Forelimb muscle (tissue), 1 donor: ENCODE results near the gene MPND. TPM values are rescaled to one million over a fixed set of nuclear protein-coding genes. Genes with fewer than 3 reads are reported as not detected.
"Not testable (repeated sequence)": the region's sequence is repeated elsewhere in the genome, so short reads cannot be mapped to it uniquely, and the experiment has no call there.

ENCODE experiments used
- DNase-seq: peaks from one replicate; pipeline ENCODE4 v3.0.0-alpha.2; 2013; ENCODE audit warnings: low read depth
- polyA plus RNA-seq: library from polyadenylated mRNA; unstranded; fragments of 120-200 nt; gene quantifications from one replicate; pipeline ENCODE4 v1.2.1, GENCODE V29; 2013; ENCODE audit not compliant: insufficient read length

Gene MPND
- polyA plus RNA-seq, 1 donor: 15.9 TPM

DNA sequence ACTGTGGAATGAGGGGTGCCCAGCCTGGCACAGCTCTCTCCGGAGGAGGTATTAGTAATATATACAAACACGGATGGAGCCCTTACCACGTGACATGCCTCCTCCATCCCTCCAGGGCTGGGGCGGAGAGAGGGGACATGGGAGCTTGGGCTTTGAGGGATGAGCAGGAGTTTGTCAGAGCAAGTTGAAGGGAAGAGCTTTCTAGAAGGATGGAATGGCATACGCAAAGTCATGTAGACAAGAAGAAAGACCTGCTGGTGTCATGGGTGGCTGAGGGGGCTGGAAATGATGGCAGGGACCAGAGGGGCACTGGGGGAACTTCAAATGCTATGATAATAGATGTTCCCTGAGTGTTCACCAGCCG, 2.6 kb downstream of the MPND start:
- DNase-seq: no peak

DNA sequence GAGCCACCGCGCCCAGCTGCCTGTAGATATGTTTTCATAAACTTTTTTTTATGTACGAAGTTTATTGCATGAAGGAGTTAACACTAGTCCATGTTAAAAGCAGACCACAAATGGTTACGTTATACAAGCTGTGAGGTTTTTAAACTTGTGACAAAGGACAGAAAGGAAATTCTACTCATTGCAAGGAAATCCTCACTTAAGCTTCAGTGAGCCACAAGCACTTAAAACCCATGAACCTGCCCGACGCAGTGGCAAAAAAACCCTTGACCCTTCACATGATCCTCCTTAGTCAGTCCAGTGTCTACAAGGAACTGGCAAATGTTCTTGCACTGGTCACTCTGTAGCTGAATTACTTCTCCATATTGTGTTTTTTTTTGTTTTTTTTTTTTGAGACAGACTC, 4.2 kb downstream of the MPND start:
- no peak for DNase-seq

DNA sequence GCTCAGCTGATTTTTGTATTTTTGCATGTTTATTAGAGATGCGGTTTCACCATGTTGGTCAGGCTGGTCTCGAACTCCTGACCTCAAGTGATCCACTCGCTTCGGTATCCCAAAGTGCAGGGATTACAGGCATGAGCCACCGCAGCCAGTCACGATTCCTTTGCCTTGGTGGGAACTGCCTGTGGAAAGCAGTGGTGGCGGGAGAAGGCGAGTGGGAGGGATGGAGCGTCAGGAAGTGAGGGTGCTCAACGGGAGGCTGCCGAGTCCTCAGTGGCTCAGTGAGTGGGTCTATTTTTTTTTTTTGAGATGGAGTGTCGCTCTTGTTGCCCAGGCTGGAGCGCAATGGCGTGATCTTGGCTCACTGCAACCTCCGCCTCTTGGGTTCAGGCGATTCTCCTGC, 5.9 kb downstream of the MPND start:
- not testable (repeated sequence) for DNase-seq

DNA sequence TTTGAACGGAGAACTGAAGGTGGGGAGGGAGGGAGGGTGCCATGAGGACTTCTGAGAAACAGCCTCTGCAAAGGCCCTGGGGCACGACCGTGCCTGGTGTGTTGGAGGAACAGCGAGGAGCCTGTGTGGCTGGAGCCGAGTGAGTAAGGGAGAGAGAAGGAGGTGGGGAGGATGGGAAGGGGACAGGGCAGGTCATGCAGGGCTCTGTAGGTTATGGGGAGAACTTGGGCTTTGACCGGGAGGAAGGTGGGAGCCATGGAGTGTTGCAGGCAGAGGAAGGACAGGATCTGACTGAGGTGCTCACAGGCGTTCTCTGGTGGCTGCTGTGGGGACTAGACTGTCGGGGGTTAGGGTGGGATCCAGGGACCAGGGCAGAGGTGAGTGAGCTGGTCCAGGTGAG, 6.7 kb downstream of the MPND start:
- DNase-seq: no peak

DNA sequence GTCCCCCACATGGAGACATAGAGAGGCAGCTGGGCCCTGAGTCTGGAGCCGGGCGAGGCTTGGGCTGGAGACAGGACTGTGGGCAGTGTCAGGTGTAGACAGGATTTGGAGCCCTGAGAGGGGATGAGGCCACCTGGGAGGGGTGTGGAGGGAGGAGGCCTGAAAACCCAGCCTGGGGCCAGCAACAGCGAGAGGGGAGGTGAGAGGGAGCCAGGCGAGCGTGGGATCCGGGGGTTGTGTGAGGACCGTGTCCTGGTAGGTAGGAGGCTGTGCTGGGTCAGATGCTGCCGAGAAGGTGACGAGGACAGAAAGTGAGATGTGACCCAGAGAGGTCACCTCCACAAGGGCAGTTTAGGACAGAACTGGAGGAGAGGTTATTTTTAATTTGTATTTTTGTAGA, 7.4 kb downstream of the MPND start:
- no peak for DNase-seq

DNA sequence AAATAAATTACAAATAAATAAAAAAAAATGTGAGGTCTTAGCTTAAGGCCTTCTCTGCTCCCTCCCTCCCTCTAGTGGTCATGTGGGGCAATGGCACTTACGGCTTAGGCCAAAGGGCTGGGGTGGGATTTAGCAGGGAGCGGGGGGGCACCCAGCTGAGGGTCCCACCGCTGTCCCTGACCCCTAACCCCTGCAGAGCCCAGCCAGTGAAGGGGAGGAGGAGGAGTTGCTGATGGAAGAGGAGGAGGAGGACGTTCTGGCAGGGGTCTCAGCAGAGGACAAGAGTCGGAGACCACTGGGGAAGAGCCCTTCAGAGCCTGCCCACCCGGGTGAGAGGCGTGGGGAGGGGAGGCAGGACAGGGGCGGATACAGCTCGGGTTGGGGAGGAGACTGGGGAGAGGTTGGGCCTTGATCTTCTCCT, 9.3 kb downstream of the MPND start:
- no peak for DNase-seq

DNA sequence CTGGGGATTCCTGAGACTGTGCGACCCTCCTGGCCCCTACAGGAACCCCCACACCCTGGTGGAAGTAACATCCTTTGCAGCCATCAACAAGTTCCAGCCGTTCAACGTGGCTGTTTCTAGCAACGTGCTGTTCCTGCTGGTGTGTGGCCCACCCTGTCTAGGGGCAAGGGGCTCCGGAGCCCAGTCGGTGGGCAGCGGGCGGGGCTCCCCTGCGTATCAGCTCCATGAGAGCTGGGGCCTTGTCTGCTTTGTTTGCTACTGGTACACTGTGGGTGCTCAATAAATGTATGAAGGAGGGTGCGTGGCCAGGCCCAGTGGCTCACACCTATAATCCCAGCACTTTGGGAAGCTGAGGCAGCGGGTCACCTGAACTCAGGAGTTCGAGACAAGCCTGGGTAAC, 10.9 kb downstream of the MPND start:
- DNase-seq: no peak

DNA sequence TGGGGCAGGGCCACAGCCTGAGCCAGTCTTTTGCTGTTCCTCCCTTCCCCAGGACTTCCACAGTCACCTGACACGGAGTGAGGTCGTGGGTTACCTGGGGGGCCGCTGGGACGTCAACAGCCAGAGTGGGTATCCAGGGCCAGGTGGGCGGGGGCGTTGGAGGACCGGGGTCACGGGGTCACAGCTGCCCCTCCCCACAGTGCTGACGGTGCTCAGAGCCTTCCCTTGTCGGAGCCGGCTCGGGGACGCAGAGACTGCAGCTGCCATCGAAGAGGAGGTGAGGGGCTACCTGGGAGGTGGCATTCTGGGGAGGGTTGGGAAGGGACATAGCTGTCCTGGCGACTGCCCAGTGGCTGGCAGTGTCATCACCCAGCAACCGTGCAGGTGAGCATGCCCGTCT, 11.5 kb downstream of the MPND start:
- no peak for DNase-seq

DNA sequence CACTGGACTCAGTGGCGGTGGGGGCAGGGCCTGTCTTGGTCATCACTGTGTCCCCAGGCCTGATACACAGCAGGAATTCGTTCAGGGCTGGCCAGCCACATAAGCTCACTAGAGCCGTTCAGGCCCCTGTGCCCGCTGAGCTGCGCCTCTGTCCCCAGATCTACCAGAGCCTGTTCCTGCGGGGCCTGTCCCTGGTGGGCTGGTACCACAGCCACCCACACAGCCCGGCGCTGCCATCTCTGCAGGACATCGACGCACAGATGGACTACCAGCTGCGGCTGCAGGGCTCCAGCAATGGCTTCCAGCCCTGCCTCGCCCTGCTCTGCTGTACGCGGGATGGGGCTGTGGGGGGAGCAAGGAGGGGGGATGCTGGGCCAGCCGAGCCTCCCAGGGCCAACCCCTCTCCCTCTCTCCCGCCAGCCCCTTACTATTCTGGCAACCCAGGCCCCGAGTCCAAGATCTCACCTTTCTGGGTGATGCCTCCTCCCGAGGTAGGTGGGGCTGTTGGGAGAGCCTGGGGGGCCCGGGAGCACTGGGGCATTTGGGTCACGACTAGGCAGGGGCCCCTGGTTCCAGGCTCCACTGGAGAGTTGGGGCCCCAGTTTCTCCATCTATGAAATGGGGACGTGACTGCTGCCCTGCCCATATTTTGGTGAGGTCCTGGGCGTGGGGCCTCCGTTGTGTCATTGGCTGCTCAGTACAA, 13.9 kb downstream of the MPND start:
- DNase-seq: no peak

DNA sequence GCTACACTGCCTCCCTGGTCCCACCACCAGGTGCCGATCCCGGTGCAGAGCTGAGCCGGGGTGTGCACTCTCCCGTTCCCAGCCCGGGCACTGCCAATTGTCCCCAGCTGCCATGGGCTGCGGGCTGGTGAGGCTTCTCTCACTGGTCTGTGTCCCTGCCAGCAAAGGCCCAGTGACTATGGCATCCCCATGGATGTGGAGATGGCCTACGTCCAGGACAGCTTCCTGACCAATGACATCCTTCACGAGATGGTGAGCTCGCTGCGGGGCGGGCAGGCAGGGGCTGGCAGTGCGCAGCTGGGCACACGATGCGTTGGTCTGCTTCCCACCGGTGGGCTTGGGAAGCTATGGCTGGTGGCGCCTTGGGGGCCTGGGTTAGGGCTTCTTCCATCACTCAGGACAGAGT, 14.6 kb downstream of the MPND start:
- DNase-seq: no peak

DNA sequence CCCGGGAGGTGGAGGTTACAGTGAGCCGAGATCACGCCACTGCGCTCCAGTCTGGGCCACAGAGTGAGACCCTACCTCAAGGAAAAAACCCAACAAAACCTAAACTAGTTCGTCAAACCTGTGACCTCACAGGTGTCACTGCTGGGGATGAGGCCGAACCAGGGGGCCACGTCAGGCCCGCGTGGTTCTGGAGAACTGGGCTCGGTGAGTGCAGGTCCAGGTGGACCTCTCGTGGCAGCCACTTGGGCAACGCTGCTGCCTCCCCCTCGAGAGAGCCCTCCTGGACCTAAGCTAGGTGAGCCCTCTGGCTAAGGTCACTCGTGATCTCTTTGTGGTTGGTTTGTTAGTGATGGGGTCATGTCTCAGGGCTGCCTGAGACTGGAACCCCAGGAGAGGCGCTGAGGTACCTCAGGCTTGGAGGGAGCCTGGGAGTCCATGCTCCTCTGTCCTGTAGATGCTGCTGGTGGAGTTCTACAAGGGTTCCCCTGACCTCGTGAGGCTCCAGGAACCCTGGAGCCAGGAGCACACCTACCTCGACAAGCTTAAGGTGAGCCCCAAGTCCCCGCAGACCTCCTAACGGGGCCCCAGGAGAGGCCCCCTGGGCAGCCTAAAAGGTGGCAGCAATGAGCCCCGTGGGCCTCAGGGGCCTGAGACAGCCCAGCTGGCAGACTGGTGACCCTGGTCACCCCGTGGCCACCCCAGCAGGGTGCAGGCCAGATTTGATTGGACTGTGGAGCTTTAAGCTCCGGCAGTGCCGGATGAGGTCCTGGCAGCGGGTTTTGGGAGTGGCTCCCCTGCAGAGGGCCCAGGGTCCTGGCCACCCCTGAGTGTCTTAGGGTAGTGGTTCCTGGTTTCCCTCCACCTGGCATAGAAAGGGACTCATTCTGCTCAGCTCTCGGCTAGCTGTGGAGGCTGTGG, 15.6 kb downstream of the MPND start:
- no peak for DNase-seq

DNA sequence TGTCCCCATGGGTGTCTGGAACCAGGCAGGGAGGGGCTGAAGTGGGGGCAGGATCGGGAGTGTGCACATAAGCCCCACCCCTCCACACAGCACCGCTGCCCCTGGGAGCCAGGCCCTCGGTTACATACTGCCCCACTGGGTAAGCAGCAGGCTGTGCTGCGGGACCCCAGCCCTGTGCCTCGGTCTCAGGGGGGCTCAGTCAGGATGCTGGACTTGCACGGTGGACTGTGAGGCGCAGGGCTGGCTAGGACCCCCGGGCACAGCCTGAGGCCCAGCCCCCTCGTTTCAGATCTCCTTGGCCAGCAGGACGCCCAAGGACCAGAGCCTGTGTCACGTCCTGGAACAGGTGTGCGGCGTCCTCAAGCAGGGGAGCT, 16.3 kb downstream of the MPND start:
- DNase-seq: no peak

DNA sequence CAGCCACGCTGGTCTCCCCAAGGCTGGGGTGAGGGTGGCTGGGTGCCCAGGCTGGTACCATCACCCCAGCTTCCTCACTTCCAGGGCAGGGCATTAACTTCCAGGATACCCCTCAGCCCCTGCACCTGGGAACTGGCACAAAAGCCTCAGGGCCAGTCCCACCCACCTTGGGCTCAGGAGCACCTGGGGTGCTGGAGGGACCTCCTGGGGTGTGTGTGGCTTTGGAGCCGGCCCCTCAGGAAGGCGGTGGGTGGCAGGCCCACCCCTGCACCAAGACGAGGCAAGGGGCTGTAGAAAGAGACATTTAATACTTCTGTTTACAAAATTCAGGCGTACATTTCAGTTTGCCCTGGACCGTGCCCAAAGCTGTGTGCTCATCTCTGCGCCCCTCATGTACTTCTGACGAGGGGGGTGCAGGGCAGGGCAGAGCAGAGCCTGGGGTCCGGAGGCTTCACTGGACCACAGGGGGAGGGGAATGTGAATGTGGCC, 16.8 kb downstream of the MPND start:
- DNase-seq: no peak

DNA sequence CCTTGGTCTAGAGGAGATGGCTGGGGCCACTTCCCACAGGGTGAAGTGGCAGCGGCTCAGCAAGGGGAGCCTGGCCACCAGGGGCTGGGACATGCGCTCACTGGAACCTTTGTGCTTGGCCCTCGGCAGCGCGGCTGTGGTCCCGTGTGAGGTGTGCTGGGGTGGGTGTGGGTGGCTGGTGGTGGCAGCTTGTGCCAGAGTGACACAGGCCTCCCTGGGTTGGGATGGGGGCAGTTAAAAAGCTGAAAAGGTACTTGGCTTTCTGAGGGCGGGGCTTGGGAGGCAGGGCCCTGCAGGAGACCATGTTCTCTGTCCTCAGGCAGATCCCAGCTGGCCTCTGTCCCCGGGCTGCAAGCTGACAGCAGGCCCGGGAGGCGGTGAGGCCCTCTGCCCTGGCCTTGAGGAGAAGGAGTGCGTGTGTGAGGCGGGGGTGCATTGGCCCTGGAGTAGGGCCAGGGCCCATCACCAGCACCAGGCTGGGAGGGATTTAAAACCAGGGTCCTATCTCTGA, 17.3 kb downstream of the MPND start:
- no peak for DNase-seq

DNA sequence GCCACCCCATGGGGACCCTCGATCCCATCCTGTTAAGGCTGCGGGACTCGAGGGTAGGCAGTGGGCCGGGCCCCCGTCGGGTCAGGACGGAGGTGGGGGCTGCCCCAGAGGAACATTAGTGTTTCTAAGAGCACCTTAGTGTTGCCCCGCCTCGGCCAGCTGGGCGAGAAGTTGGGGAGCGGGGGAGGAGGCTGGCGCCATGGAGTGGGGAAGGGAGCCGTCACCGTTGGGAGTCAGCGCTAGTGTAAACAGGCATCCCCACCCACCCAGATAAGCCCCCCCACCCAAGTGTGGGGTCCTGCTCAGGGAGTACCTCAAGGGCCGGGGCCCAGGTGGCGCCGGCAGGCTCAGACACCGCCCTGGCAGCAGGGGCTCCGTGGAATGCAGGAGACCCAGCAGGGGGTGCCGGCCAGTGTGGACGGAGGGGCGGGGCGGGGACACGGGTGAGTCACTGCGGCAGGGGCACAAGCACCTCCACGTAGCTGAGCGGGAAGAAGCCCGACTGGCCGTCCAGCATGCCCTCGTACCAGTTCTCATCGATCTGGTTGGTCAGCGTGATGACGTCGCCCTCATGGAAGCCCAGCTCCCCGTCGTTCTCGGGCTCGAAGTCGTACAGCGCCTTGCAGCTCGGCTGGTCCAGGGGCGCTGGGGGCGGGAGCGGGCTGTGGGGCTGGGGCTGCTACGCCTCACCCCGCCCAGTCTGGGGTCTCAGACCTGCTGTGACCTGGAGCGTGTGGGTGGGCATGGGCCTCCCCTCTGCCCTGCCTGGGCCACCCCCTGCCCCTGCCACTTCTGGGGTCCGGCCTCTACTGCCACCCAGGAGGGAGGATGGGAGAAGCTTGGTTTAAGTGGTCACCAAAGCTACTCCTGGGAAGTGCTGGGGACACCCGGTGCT, 18.0 kb downstream of the MPND start:
- DNase-seq: no peak

DNA sequence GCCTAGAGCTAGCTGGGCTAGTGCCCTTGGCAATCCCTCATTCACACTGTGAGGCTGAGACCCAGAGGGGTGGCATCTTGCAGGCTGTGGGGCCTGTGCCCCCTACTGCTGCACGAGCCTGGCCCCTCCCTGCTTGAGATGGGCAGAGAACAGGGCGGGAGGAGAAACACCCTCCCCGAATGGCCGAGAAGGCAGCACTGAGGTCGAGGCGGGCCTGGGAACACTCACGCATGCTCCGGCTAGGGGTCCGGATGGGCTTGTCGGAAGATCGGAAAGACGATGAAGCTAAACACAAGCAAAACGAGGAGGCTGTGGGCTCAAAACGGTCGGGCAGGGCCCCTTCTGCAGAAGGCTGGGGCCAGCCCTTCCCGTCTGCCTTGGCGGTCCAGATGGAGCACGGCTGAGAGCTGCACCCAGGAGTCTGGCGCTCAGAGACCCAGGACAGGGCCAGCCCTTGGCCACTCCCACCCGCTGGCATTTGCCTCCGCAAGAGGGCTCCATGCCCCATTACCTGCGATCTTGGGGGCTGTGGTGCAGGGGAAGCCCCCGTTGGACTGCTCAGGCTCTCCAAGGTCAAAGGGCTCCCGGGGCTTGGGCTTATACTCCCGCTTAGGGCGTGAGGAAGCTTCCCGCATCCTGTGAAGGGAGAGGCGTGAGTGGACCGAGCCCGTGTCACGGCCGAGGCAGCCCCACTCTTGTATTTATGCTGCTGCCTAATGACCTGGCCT, 18.9 kb downstream of the MPND start:
- DNase-seq: no peak

DNA sequence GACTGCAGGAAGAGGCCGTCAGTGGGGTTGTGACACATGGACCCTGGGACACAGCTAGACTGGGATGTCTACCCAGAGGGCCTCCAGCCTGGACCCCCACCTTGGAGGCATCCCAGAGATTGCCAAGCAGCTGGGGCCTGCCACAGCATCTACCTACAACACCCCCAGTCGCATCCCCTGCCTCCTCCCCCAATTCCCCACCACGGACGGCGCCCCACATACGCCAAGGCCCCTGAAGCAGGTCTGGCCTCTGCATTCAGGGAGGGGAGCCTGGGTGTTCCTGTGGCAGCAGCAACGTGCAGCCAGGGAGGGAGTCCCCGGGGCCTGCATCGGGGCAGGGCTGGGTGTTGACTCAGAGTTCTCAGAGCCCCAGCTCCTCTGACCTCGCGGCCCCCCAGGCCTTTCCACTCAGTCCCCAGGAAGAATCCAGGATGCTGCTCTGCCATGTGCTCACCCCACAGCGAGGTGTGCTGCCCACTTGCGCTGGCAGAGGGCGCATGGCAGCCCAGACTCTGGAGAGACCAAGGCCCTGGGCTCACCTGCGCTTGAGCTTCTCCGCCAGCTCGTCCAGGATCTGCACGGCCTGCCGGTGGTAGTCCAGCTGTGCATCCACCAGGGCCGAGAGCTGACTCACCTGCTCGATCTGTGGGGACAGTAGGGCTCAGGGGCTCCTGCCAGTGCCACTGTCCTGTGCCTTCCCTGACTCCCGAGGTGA, 19.6 kb downstream of the MPND start:
- DNase-seq: no peak

DNA sequence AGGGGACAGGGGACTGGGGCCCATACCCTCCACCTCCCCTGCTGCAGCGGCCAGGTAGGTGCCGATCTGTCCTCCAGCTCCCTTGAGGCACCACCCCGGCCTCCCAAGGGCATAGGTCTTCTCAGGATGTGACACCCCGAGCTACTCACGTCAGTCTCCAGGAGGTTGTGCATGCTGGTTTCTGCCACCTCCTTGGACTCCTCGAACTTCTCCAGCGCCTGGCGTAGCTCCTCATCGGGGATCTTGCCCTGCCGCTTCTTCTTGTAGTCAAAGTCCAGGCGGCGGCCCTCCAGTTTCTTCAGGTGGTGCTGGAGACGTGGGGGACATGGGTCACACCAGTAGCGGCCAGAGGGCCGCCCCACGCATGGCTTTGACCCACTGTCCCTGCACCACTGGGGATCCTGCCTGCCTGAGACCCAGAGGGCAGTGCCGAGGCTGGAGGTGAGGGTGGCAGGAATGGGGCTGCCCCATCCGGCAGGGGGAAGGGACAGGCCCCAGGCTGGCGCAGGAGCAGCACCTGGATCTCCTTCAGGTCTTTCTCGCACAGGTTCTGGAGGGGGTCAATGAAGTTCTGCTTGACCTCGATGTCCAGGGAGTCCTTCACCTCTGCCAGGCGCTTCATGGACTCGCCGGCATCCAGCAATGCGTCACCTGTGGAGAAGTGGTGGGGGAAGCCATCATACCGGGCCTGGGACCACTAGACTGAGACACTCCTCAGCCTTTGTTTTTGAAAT, 20.4 kb downstream of the MPND start:
- DNase-seq: no peak

DNA sequence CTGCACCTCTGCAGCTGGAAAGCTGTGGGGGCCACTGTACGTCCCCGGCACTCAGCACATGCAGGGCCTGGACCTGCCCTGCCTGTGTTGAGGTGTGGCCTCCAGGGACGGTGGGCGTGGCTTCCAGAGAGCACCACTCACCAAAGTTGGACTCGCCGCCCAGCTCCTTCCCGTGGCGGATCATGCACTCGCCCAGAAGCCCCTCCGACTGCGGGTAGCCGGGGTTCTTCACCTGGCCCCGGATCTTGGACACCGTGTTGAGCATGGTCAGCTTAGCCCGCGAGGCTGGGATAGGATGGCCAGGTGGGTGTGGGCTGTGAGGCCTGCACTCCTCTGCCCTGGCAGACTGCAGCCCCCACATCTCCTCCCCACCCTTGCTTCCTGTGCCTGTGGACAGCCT, 22.0 kb downstream of the MPND start:
- DNase-seq: no peak
